NCI-H345 treated with DMSO at 0.1 percent for 48 hours (cell line): ENCODE data around the gene RFESD.
"Not testable (repeated sequence)": the region's sequence is repeated elsewhere in the genome, so short reads cannot be mapped to it uniquely, and the experiment has no call there.

Experiments
- DNase-seq: peaks from one replicate; lab custom pipeline; 2025; ENCODE audit not compliant: unreplicated experiment; lab: John Stamatoyannopoulos, UW

Gene RFESD

GRCh38 chr5:95706196-95706595 lies 59.6 kb downstream of the RFESD start:
- not testable (repeated sequence) for DNase-seq

- no peak for DNase-seq
Observed at GRCh38 chr5:95707055-95707454, 60.5 kb downstream of the RFESD start.
